IgD-negative memory B cell (primary cell): Measurements from ENCODE around the gene TMEM179. TPM values are rescaled to one million over a fixed set of nuclear protein-coding genes. Genes with fewer than 3 reads are reported as not detected.
A peak's percentile ranks its signal among the peaks of the same experiment; 100 is the strongest.

Experiments used
- H3K27ac Mint-ChIP-seq, 3 donors: one replicate each; pipeline ENCODE4 v1.8.0; 2020 to 2022; ENCODE audit warnings: mild to moderate bottlenecking in 3 of 3, mixed read lengths in 3 of 3, moderate library complexity in 1 of 3
- H3K27me3 Mint-ChIP-seq: one replicate; pipeline ENCODE4 v1.8.0; 2021; ENCODE audit warnings: mixed read lengths
- H3K36me3 Mint-ChIP-seq: one replicate; pipeline ENCODE4 v1.8.0; 2020; ENCODE audit warnings: mild to moderate bottlenecking, mixed read lengths
- H3K4me1 Mint-ChIP-seq, 3 donors: one replicate each; pipeline ENCODE4 v1.8.0; 2020 to 2022; ENCODE audit warnings: mixed read lengths in 3 of 3, mild to moderate bottlenecking in 1 of 3
- H3K4me3 Mint-ChIP-seq, 4 donors: one replicate each; pipeline ENCODE4 v1.8.0; 2020 to 2022; ENCODE audit warnings: mild to moderate bottlenecking in 4 of 4, mixed read lengths in 4 of 4, moderate library complexity in 3 of 4
- H3K9me3 Mint-ChIP-seq, 3 donors: one replicate each; pipeline ENCODE4 v1.8.0; 2020 to 2021; ENCODE audit warnings: mixed read lengths in 3 of 3, mild to moderate bottlenecking in 1 of 3
- polyA plus RNA-seq: library from polyadenylated mRNA; unstranded; fragments of 300-500 nt; fragmentation: Illumina TruSeq; gene quantifications from one replicate; pipeline ENCODE4 v1.2.3, GENCODE V29; 2021

The TMEM179 gene
- polyA plus RNA-seq, 1 donor from 2014 or later, result not detected

DNA sequence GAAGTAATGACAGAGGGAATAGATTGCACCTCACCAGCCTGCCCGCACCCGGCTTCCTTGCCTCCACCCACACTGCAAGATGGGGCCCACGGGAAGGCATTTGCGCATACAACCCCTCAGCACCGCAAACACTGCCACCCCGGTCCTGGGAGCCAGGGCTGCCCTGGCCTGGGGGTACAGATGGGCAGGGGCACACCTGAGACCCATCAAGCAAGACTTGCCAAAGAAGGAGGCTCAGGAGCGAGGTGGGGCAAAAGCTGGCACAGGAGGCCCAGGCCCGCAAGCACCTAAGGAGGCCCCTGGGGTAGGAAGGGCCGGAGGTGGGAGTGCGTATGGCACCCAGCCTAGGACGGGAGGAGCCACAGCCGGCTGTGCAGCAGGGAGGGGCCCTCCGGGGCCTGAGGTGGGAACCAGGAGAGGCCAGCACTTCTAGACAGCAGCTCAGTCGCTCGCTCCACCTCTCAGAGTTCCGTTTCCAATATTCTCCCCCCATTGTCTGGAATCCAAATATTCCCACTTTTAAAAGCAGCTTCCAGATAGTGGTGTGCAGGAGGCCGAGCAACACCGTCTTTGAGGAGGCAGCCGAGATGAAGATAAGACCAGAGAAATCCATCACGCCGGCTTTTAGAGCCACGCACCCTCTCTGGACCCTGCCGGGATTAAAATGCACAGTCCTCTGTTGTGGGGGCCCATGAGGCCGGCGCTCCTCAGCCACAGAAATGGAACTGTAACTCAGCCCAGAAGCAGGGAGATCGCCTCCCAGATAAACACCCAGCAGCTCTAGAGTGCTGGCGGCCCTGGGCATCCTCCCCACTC, 37.2 kb downstream of the TMEM179 start:
- H3K4me1 Mint-ChIP-seq, result peaks cover 0 to 1% (median 1%) of the 10 kb centered on the region in 3 donors
- H3K36me3 Mint-ChIP-seq, result no peaks in the 10 kb centered on the region
- peaks cover 15% of the 10 kb centered on the region for H3K27me3 Mint-ChIP-seq
- no peak overlapping the region for H3K27ac Mint-ChIP-seq
- H3K9me3 Mint-ChIP-seq, result no peaks in the 10 kb centered on the region
- no peak overlapping the region for H3K4me3 Mint-ChIP-seq

DNA sequence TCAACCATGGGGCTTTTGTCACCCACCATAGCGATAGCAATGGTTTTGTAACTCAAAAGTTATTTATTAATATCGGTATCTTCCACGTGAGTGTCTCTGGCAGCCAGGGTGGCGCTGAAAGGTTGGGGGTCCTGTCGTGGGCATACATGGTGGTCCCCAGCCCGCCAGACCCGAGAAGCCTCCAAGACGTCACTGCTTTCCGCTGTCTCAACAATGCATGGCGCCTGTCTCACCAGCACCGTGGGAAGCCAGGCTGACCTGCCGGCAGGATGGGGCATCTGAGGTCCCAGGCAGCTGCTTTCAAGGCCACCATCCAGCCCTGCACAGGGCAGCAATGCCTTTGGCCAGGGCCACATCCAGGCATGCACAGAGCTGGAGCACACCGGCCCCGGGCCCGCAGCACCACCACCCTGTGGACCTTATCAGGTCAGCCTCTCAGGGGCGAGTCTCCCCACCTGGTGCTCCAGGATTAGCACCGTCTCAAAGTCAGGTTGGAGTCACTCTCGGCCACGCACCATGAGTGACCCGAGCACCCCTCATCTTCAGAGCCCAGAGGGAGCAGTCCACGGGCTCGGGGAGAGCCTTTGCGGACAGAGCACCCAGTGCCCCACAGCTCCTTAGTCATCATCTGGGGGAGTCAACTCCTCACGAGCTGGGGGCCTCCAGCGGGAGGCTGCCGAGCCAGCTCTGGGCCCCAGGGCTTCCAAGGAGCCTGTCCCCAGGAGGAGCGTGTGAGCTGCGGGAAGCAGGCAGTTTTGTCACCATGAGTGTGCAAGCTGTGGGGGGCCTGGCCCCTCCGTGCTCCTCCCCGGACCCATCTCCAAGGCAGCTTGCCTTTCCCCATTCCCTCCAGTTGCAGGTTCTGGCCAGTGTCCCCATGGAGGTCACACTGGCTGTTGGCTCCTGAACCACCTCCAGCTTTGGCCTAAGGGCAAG, 39.6 kb downstream of the TMEM179 start:
- H3K27me3 Mint-ChIP-seq, result peaks cover 19% of the 10 kb centered on the region
- H3K36me3 Mint-ChIP-seq, result peaks cover 1% of the 10 kb centered on the region
- no peaks in the 10 kb centered on the region for H3K9me3 Mint-ChIP-seq
- no peak overlapping the region for H3K27ac Mint-ChIP-seq
- H3K4me3 Mint-ChIP-seq, result no peak overlapping the region
- H3K4me1 Mint-ChIP-seq, result peaks cover 0 to 1% (median 1%) of the 10 kb centered on the region in 3 donors

DNA sequence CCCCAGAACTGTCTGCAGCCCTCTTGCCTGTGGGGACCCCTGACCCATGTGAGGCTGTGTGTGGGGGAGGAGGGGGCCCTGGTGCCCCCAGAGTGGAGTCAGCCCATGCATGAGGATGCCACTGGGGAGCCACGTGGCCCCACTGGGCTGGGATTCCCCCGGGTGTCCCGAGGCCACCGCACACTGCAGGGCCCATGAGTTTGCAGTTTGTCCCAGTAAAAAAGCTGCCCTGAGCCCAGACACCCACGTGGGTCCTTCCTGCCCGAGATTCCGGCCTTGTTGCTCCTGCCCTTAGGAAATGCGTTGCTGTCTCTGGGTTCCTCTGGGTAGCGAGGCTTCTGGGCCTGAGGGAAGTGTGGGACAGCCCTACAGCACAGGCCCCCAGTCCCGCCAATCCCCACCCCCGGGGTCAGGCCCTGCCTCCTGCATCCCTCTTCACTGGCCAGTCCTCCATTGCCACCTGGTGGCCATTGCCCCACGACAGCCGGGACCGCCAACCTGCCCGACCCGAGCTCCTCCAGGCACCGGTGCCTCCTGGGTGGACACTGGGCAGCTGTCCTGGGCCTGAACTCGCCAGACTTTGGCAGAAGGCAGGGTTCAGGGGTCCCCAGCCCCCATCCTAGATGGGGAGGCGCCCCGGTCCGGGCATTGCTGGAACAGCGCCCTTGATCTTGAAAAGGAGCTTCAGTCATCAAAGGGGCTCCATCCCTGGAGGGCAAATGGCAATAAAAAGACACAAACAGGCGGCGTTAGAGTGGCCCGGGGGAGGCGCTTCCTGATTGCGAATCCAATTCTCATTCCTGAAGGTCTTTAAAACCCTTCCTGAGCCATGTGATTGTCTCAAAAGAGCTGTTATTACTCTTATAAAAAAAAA, 40.6 kb downstream of the TMEM179 start:
- peak overlapping the region in 2 of 4 donors; percentile 37 to 77 for H3K4me3 Mint-ChIP-seq

DNA sequence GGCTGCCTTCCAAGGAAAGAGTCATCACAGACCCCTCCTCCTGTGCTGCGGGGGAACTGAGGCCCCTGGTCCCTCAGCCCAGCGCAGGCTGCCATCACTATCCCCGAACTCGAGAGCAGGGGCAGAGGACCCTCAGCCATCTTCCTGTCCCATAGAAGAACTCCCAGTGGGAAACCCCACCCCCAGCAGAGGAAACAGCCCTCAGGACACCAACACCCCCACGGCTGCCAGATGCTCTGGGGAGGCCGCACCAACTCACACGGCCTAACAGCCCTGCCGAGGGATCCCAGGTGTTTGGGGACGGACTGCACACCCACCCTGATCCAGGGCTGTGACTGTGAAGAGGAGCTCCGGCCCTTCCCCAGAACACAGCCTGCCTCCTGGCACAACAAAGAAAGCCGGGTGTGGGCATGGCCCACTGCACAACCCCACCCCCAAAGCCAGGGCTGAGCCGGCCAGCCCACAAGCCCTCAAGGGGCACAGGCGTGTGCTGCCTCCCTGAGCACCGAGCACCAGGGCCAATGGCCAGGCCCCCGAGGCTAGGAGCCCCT, 41.3 kb downstream of the TMEM179 start:
- H3K36me3 Mint-ChIP-seq, result peaks cover 1% of the 10 kb centered on the region
- H3K27me3 Mint-ChIP-seq, result peaks cover 19% of the 10 kb centered on the region
- no peak overlapping the region for H3K4me3 Mint-ChIP-seq
- H3K27ac Mint-ChIP-seq, result no peak overlapping the region
- peaks cover 0 to 1% (median 1%) of the 10 kb centered on the region in 3 donors for H3K4me1 Mint-ChIP-seq
- H3K9me3 Mint-ChIP-seq, result no peaks in the 10 kb centered on the region

More for the DNA sequence above, 40.6 kb downstream of the TMEM179 start:
- H3K36me3 Mint-ChIP-seq, result peaks cover 1% of the 10 kb centered on the region
- peaks cover 0 to 1% (median 1%) of the 10 kb centered on the region in 3 donors for H3K4me1 Mint-ChIP-seq
- no peak overlapping the region for H3K27ac Mint-ChIP-seq
- peaks cover 19% of the 10 kb centered on the region for H3K27me3 Mint-ChIP-seq
- H3K9me3 Mint-ChIP-seq, result no peaks in the 10 kb centered on the region

DNA sequence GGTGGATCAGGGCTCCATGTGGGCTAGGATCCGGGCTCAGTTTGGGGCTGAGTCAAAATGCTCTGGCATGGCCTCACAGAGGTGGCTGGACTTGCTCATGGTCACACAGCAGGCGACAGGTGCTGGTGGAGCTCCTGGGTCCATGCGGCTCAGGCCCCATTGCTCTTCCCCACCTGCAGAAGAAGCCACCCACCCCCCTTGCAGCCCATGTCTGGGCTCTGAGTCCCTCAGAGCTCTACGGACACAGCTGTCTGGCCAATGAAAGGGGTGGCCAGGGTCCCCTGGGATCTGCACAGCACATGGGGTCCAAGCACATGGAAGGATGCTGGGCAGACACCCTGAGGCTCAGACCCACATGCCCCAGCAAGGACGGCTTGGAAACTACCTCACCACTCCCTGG, 42.0 kb downstream of the TMEM179 start:
- peaks cover 19% of the 10 kb centered on the region for H3K27me3 Mint-ChIP-seq

DNA sequence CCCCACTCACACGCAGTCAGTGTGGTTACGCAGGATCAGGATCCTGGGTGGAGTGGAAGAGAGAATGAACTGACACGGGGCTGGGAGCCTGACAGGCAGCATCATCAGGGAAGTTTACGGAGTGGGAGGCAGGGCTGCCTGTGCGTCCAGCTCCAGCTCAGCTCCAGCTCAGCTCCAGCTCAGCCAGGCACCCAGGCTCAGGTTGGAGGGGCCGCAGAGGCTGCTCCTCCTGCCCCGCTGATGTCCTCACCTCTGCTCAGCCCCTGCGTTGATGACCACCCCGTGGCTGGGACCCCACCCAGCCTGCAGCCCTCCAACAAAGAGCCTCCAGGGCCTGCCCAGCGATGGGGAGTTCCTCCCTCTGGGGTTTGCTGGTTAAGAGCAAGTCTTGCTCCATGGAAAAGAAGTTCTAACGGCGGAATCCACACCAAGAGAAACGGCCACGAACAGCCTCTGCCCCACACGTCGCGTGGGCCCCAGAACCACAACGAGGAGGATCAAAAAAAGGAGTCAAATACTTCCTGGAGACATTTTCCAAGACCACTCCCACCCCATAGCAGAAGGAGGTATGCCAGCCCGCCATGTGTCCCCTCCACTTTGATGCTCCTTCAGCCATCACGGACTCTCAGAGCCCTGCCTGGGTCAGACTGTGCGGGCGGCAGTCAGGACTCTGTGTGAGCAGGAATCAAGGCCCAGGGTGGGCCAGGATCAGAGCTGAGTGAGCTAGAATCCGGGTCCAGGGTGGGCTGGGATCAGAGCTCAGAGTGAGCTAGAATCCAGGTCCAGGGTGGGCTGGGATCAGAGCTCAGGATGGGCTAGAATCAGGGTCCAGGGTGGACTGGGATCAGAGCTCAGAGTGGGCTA, 42.7 kb downstream of the TMEM179 start:
- no peak overlapping the region for H3K27ac Mint-ChIP-seq
- H3K9me3 Mint-ChIP-seq, result no peaks in the 10 kb centered on the region
- H3K4me1 Mint-ChIP-seq, result peaks cover 0 to 1% (median 1%) of the 10 kb centered on the region in 3 donors
- H3K27me3 Mint-ChIP-seq, result peaks cover 20% of the 10 kb centered on the region
- H3K36me3 Mint-ChIP-seq, result peaks cover 1% of the 10 kb centered on the region
- H3K4me3 Mint-ChIP-seq, result no peak overlapping the region

More for the DNA sequence above, 42.0 kb downstream of the TMEM179 start:
- H3K27ac Mint-ChIP-seq, result no peak overlapping the region
- H3K36me3 Mint-ChIP-seq, result peaks cover 1% of the 10 kb centered on the region
- H3K4me3 Mint-ChIP-seq, result no peak overlapping the region
- peaks cover 0 to 1% (median 1%) of the 10 kb centered on the region in 3 donors for H3K4me1 Mint-ChIP-seq
- H3K9me3 Mint-ChIP-seq, result no peaks in the 10 kb centered on the region

DNA sequence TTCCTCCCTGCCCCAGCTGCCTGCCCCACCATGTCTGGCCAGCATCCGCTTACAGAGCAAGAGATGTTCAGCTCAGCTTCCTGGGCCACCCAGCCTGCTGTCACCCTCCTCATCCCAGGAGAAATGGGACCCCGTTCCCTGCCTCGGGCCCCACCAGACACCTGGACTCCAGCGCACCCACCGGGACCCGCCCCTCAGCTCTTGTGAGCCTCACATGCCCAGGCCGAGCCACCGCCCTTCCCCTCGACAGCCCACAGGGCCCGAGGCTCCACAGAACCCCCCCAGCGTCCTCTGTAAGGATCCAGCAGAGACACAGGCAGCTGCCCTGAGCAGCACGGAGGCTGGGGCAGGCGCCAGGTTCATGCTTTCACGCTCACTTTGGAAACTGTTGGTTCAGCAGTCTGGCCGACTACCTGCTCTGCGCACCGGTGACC, 43.4 kb downstream of the TMEM179 start:
- peaks cover 1% of the 10 kb centered on the region for H3K36me3 Mint-ChIP-seq

DNA sequence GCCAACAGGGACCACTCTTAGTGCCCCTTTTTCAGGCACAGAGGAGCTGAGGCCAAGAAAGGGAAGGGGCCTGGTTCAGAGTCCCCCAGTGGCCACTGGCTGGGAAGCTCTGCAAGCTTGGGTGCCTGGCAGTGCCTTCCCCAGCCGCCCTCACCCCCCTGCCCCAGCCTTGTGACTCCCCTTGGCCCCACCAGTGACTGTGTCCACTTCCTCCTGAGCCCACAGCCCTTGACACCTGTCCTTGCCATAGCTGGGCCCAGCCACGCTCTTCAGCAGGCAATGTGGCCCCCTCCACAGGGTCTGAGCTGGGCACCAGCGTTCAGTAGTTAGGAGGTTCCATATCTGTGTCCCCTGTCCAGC, 44.0 kb downstream of the TMEM179 start:
- no peak overlapping the region for H3K27ac Mint-ChIP-seq
- H3K27me3 Mint-ChIP-seq, result peaks cover 12% of the 10 kb centered on the region
- no peak overlapping the region for H3K4me3 Mint-ChIP-seq
- peaks cover 1% of the 10 kb centered on the region for H3K36me3 Mint-ChIP-seq
- H3K9me3 Mint-ChIP-seq, result no peaks in the 10 kb centered on the region
- H3K4me1 Mint-ChIP-seq, result peaks cover 0 to 1% (median 1%) of the 10 kb centered on the region in 3 donors

More for the DNA sequence above, 43.4 kb downstream of the TMEM179 start:
- no peak overlapping the region for H3K4me3 Mint-ChIP-seq
- peaks cover 16% of the 10 kb centered on the region for H3K27me3 Mint-ChIP-seq
- H3K27ac Mint-ChIP-seq, result no peak overlapping the region
- H3K4me1 Mint-ChIP-seq, result peaks cover 0 to 1% (median 1%) of the 10 kb centered on the region in 3 donors
- no peaks in the 10 kb centered on the region for H3K9me3 Mint-ChIP-seq

DNA sequence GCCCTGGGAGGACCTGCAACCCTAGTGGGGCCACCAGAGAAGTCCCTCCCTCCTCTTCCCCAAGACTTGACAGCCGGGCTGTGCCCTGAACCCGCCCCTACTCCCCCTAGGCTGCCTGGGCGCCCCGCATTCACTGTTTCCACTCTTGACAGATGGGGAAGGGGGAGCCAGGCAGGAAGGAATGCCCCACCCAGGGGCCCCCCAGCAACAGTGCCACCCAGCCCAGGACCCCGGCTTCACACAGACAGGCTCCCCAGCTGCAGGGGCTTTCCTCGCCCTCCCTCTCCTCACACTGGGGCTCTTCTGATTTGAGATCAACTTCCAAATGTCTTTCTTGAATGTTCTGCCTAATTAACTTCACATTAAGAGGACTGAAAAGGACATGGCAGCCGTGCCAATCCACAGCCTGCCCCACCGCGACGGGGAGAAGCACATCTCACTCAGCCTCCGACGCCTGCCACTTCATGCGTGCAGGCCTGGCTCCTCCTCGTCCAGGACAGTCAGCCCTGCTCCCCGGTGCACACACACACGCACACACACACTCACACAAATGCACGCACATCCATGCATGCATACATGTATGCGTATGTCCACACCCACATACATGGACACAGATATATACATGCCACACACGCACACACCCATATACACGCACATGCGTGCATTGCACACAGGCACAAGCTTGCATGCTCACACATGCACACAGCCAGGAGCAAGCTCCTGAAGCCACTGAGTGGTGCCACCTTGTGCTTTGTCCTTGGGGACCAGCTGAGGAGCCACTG, 44.6 kb downstream of the TMEM179 start:
- H3K27me3 Mint-ChIP-seq, result peaks cover 10% of the 10 kb centered on the region
- H3K4me1 Mint-ChIP-seq, result peaks cover 0 to 1% (median 1%) of the 10 kb centered on the region in 3 donors
- peaks cover 1% of the 10 kb centered on the region for H3K36me3 Mint-ChIP-seq
- H3K4me3 Mint-ChIP-seq, result no peak overlapping the region
- H3K27ac Mint-ChIP-seq, result no peak overlapping the region
- no peaks in the 10 kb centered on the region for H3K9me3 Mint-ChIP-seq

DNA sequence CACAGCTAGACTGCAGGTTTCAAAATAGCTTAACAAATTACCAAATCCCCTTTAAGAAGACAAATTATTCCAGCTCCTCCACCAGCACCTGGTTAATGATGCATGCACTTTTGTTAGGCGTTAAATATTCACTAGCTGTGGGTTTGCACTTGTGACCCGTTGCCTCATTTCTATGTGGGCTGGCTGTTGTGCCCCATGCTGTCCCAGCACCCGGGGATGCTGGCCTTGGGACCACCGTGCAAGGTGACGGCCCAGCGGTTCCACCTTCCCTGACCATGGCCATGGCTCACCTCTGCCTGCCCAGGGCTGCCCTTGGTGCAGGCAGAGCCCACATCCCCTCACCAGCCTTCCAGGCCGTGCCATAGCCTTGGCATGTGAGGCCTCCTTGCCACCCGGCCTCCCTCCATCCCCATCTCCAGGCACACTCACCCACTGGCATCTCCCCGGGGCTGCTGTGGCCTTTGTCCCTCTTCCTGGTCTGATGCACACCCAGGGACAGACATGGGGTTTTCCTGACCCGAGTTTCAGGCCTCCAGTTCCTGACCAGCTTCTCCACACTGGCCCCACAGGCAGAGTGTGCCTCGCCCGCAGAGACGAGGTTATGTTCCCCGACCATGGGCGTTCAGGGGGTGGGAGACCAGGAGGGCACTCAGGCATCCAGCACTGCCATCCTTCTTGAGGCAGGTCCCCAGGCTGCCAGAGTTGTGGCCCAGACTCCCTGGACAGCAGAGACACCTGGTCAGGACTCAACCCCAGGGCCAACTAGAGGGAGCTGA, 45.4 kb downstream of the TMEM179 start:
- Mint-ChIP-seq H3K36me3 (peaks cover 1% of the 10 kb centered on the region), H3K4me1 (peaks cover 0 to 1% (median 1%) of the 10 kb centered on the region in 3 donors), H3K27me3 (peaks cover 10% of the 10 kb centered on the region), H3K9me3 (no peaks in the 10 kb centered on the region), H3K27ac (no peak overlapping the region), H3K4me3 (no peak overlapping the region)

DNA sequence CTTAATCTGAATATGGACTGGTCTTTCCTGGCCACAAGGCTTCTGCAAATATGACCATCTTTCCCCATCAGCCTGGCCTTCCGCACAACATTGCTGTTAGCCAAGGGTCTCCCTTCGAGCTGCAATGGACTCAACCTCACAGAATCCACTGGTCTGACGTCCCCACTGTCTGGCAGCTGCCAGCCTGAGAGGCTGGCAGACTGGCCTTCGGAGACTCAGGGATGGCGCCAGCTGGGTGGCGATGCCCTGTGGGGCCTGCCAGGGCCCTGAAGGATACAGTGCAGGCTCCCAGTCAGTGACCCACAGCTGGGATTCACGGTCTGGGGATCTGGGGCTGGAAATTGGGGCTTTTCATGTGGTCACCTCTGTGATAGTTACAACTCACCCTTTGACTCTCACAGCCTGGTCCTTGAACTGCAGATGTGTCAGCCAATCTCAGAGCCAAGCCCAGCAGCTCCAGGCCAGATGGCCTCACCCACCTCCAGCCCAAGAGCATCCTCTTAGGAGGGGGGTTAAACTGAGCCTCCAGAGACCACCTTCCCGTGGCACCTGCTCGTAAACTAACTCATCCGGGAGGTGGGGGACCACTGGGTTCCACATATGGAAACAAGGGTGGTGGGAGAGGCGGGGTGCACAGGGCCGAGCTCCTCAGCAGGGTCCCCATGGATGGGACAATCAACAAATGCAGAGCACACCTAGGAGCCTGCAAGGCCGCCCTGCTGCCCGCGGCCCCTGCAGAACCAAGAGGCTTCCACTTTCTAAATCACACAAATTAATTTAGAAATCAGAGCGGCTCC, 46.1 kb downstream of the TMEM179 start:
- Mint-ChIP-seq H3K9me3 (no peaks in the 10 kb centered on the region), H3K4me1 (no peaks in the 10 kb centered on the region), H3K27ac (no peak overlapping the region), H3K36me3 (peaks cover 1% of the 10 kb centered on the region), H3K4me3 (no peak overlapping the region), H3K27me3 (peaks cover 6% of the 10 kb centered on the region)

DNA sequence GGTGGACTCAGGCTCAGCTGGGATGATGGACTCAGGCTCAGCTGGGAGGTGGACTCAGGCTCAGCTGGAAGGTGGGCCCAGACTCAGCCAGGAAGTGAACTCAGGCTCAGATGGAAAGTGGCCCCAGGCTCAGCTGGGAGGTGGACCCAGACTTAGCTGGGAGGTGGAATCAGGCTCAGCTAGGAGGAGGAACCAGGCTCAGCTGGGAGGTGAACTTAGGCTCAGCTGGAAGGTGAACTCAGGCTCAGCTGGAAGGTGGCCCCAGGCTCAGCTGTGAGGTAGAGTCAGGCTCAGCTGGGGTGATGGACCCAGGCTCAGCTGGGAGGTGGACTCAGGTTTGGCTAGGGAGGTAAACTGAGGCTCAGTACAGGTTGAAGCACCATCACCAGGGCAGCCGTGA, 46.8 kb downstream of the TMEM179 start:
- H3K27me3 Mint-ChIP-seq, result peaks cover 6% of the 10 kb centered on the region
- no peak overlapping the region for H3K27ac Mint-ChIP-seq
- H3K36me3 Mint-ChIP-seq, result peaks cover 1% of the 10 kb centered on the region
- no peaks in the 10 kb centered on the region for H3K9me3 Mint-ChIP-seq
- H3K4me1 Mint-ChIP-seq, result no peaks in the 10 kb centered on the region
- no peak overlapping the region for H3K4me3 Mint-ChIP-seq
